Naive thymus-derived CD4-positive, alpha-beta T cell (primary cell): ENCODE measurements around the gene SCAMP2. TPM values are rescaled to one million over a fixed set of nuclear protein-coding genes. Genes with fewer than 3 reads are reported as not detected.

ENCODE experiments used
- ATAC-seq: fragments of 150-1000 bp; cut with Tn5 transposase; 2 replicates; pipeline ENCODE4 v1.10.0; 2021; ENCODE audit warnings: mild to moderate bottlenecking, moderate library complexity
- CTCF ChIA-PET: fragments of 350-600 bp; sonication (Branson Sonifier 250); formaldehyde crosslinking; loops from one replicate; lab custom pipeline; 2021; ENCODE audit warnings: antibody characterized with exemption; lab: Charles Lee
- POLR2A ChIA-PET: fragments of 350-600 bp; sonication (Branson Sonifier 250); formaldehyde crosslinking; loops from one replicate; lab custom pipeline; 2021; ENCODE audit warnings: antibody characterized with exemption, inconsistent platforms; lab: Charles Lee
- DNase-seq, 9 donors: peaks; one replicate each; pipeline versions ENCODE4 v3.0.0 to v3.0.0-alpha.2; 2020 to 2022; ENCODE audit warnings: mixed read lengths in 1 of 9
- H3K27ac ChIP-seq: one replicate; pipeline ENCODE4 v1.7.0; 2013; ENCODE audit warnings: mild to moderate bottlenecking, low read depth, low read length, moderate library complexity
- H3K27me3 ChIP-seq, 2 donors: one replicate each; pipeline ENCODE4 v1.7.0; 2013; ENCODE audit warnings: low read length in 2 of 2, mild to moderate bottlenecking in 2 of 2, moderate library complexity in 2 of 2; ENCODE audit not compliant: control insufficient read depth in 2 of 2, insufficient read depth in 2 of 2
- H3K36me3 ChIP-seq, 3 experiments: 1 replicate in 2 of 3; 2 replicates in 1 of 3; pipeline ENCODE4 v1.7.0; 2013; ENCODE audit warnings: low read length in 3 of 3, mild to moderate bottlenecking in 3 of 3, moderate library complexity in 1 of 3; ENCODE audit not compliant: insufficient read depth in 3 of 3, control insufficient read depth in 2 of 3
- H3K4me1 ChIP-seq, 2 donors: one replicate each; pipeline ENCODE4 v1.7.0; 2013; ENCODE audit warnings: low read length in 2 of 2, mild to moderate bottlenecking in 2 of 2, moderate library complexity in 1 of 2; ENCODE audit not compliant: control insufficient read depth in 2 of 2, insufficient read depth in 2 of 2
- H3K4me3 ChIP-seq: 2 replicates; pipeline ENCODE4 v1.7.0; 2013; ENCODE audit warnings: mild to moderate bottlenecking, low read length
- H3K9me3 ChIP-seq, 3 experiments: 1 replicate in 2 of 3; 2 replicates in 1 of 3; pipeline ENCODE4 v1.7.0; 2013; ENCODE audit warnings: low read length in 3 of 3; ENCODE audit not compliant: control insufficient read depth in 2 of 3
- H3K27ac Mint-ChIP-seq, 9 donors: one replicate each; pipeline ENCODE4 v1.8.0; 2020 to 2022; ENCODE audit warnings: mixed read lengths in 9 of 9, mild to moderate bottlenecking in 8 of 9, moderate library complexity in 5 of 9, inconsistent platforms in 2 of 9
- H3K27me3 Mint-ChIP-seq, 5 donors: one replicate each; pipeline ENCODE4 v1.8.0; 2021 to 2022; ENCODE audit warnings: mixed read lengths in 5 of 5, mild to moderate bottlenecking in 1 of 5
- H3K36me3 Mint-ChIP-seq, 5 donors: one replicate each; pipeline ENCODE4 v1.8.0; 2020 to 2022; ENCODE audit warnings: mixed read lengths in 5 of 5, mild to moderate bottlenecking in 3 of 5, inconsistent platforms in 1 of 5
- H3K4me1 Mint-ChIP-seq, 7 donors: one replicate each; pipeline ENCODE4 v1.8.0; 2020 to 2022; ENCODE audit warnings: mixed read lengths in 7 of 7, mild to moderate bottlenecking in 3 of 7, inconsistent platforms in 1 of 7
- H3K4me3 Mint-ChIP-seq, 10 donors: one replicate each; pipeline ENCODE4 v1.8.0; 2020 to 2022; ENCODE audit warnings: mild to moderate bottlenecking in 10 of 10, mixed read lengths in 10 of 10, moderate library complexity in 6 of 10, inconsistent platforms in 2 of 10
- H3K9me3 Mint-ChIP-seq, 11 donors: one replicate each; pipeline ENCODE4 v1.8.0; 2020 to 2022; ENCODE audit warnings: mixed read lengths in 11 of 11, mild to moderate bottlenecking in 4 of 11, inconsistent platforms in 1 of 11, moderate library complexity in 1 of 11
- intact Hi-C, 2 donors: fragments of 100-400 bp; cut with micrococcal nuclease; formaldehyde crosslinking; loops; one replicate each; pipeline ENCODE4 v1.15.1; 2023
- polyA plus RNA-seq, 2 donors: library from polyadenylated mRNA; unstranded; fragments of 300-500 nt; fragmentation: Illumina TruSeq; gene quantifications; one replicate each; pipeline ENCODE4 v1.2.3, GENCODE V29; 2021
- total RNA-seq, 6 experiments: library from RNA in 5 of 6; stranded (reverse) in 5 of 6; gene quantifications; 1 replicate in 5 of 6; 2 replicates in 1 of 6; pipeline ENCODE4 v1.2.3 and lab custom pipeline; 2021 to 2026

The SCAMP2 gene
- total and polyA plus RNA-seq, 7 experiments from 2014 or later = 78.9 to 141 (median 122) TPM

DNA sequence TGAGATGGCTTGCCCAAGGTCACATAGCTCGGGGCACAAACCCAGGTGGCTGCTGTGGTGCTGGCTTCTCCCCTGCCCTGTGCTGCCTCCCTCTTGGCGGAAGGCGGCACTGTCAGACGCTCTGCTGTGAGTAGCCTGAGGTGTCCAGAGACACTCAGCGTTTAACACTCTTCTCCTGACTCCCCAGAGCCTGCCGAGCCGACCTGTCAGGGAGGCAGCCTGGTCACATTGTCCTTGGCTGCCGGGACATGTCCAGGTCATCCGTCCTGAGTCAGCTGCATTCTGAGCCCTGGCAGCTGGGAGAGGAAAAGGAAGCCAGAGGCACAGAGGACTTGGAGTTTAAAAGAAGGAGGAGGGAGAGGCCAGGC is 55.8 kb downstream of the SCAMP2 start:
- Histone ChIP-seq H3K27me3 (no peaks in the 10 kb centered on the region), H3K4me1 (no peaks in the 10 kb centered on the region), H3K36me3 (no peaks in the 10 kb centered on the region), H3K4me3 (no peak overlapping the region), H3K27ac (no peak overlapping the region), H3K9me3 (no peaks in the 10 kb centered on the region)
- Mint-ChIP-seq H3K4me3 (no peak overlapping the region), H3K9me3 (no peaks in the 10 kb centered on the region), H3K27me3 (peaks cover 0 to 3% (median 0%) of the 10 kb centered on the region in 5 donors), H3K36me3 (no peaks in the 10 kb centered on the region), H3K4me1 (peaks cover 0 to 17% (median 0%) of the 10 kb centered on the region in 7 donors), H3K27ac (no peak overlapping the region)
- DNase-seq (no peak), ATAC-seq (no peak)
- intact Hi-C loops = no loop called here
- ChIA-PET POLR2A (no interaction called here), CTCF (no interaction called here)

DNA sequence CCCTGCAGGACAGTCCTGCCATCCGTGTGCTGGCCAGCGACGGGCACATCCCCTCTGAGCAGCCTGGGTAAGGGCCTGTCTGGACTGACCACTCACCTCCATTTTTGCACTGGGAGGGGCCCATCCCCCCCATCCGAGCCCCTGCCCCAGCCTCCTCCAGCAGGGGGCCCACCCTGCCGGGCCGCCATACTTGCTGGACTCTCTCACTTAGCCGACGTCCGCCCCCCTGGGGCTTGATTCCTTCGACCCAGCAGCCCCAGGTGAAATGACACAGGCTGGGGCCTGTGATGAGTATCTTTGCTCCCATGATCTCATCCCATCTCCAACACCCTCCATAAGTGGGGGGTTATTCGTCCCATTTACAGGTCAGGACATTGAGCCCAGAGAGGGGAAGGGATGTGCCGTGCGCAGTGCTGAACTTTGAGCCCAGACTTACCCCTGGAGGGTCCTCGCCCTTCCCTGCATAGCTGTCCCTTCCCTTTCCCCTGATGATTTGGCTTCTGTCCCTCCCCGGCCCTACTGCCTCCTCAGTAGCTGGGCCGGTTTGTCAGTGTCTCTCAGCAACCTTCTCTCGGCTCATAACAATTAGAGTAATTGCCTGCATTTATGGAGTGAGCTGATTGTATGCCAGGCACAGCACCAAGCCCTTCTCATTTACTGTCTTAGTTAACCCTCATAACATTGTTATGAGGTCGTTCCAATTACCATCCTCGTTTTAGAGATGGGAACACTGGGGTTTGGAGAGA is 56.4 kb downstream of the SCAMP2 start:
- Histone ChIP-seq H3K27me3 (no peaks in the 10 kb centered on the region), H3K36me3 (no peaks in the 10 kb centered on the region), H3K4me3 (no peak overlapping the region), H3K4me1 (no peaks in the 10 kb centered on the region), H3K9me3 (no peaks in the 10 kb centered on the region), H3K27ac (no peak overlapping the region)
- ATAC-seq (no peak), DNase-seq (no peak)
- Mint-ChIP-seq H3K27me3 (peaks cover 0 to 3% (median 0%) of the 10 kb centered on the region in 5 donors), H3K9me3 (no peaks in the 10 kb centered on the region), H3K4me3 (no peak overlapping the region), H3K27ac (peak overlapping the region in 1 of 9 donors; percentile 62), H3K36me3 (no peaks in the 10 kb centered on the region), H3K4me1 (peaks cover 0 to 17% (median 0%) of the 10 kb centered on the region in 7 donors)
- ChIA-PET CTCF (interaction anchor here (2.4 kb wide), 1 partner anchor 48 kb away, joined by 8 read pairs; no protein-coding TSS in a partner anchor), POLR2A (no interaction called here)
- intact Hi-C loops = no loop called here

DNA sequence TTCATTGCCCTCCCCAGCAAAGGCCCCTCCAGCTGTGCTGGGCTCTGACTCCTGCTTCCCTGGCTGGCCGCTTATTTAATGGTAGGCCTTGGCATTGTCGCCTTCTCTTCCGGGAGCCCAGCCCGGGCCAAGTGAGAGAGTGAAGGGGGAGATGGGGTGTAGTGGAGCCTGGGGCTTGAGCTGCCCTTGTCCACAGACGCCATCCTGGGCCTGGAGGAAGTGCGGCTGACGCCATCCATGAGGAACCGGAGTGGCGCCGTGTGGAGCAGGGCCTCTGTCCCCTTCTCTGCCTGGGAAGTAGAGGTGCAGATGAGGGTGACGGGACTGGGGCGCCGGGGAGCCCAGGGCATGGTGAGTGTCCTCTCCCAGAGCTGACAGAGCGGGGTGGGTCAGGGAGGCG is 57.2 kb downstream of the SCAMP2 start:
- DNase-seq (no peak), ATAC-seq (no peak)
- Histone ChIP-seq H3K4me1 (no peaks in the 10 kb centered on the region), H3K4me3 (no peak overlapping the region), H3K27ac (no peak overlapping the region), H3K9me3 (no peaks in the 10 kb centered on the region), H3K36me3 (no peaks in the 10 kb centered on the region), H3K27me3 (no peaks in the 10 kb centered on the region)
- Mint-ChIP-seq H3K27me3 (peaks cover 0 to 3% (median 0%) of the 10 kb centered on the region in 5 donors), H3K36me3 (no peaks in the 10 kb centered on the region), H3K4me1 (peaks cover 0 to 17% (median 0%) of the 10 kb centered on the region in 7 donors), H3K4me3 (no peak overlapping the region), H3K9me3 (no peaks in the 10 kb centered on the region), H3K27ac (no peak overlapping the region)
- intact Hi-C loops = no loop called here
- ChIA-PET POLR2A (interaction anchor here (0.8 to 0.9 kb wide), 3 partner anchors 10 to 86 kb away, joined by 3 read pairs; no protein-coding TSS in a partner anchor), CTCF (interaction anchor here (2.4 kb wide), 1 partner anchor 47 kb away, joined by 8 read pairs; no protein-coding TSS in a partner anchor)

DNA sequence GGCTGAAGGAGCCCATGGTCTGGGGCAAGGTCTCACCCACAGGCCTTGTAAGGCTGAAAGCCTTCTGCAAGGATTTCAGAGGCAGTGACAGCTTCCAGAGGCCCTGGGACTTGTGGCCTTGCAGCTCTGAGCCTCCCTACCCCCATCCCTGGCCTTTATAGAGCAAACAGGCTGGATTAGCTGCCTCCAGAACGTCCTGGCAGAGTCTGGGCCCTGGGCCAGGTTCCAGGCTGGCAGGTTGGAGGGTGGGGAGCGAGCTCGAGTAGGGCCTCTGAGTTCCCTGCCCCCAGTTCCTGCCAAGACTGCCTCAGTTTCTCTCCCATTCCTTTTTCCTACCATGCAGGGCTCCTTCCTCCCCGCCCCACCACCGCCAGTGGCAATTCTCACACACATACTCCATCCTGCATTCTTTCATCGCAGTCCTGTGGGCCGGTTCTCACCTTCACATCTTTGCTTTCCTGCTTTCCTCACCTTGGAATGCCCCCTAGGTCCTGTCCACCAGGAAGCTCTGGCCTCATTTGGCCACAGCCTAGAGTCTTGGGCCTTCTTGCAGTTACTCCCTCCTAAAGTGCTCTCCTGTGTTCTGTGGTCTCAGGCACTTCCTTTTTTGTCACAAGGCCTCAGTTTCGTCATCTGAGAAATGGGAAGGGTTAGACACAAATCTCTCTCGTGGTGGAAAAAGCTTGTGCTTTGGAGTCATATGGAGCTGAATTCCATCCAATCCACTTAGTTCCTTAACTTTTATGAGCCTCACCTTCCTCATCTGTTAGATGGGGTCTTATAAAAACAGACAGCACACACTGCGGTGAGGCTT is 57.8 kb downstream of the SCAMP2 start:
- H3K4me1 ChIP-seq = no peaks in the 10 kb centered on the region
- Mint-ChIP-seq H3K4me3 (no peak overlapping the region), H3K27me3 (peaks cover 0 to 3% (median 0%) of the 10 kb centered on the region in 5 donors), H3K9me3 (no peaks in the 10 kb centered on the region), H3K27ac (peak overlapping the region in 1 of 9 donors; percentile 48), H3K4me1 (peaks cover 0 to 17% (median 0%) of the 10 kb centered on the region in 7 donors), H3K36me3 (no peaks in the 10 kb centered on the region)
- ATAC-seq (no peak), DNase-seq (no peak)
- no peak overlapping the region for H3K27ac ChIP-seq
- intact Hi-C loops = no loop called here
- no peak overlapping the region for H3K4me3 ChIP-seq
- POLR2A ChIA-PET = interaction anchor here (0.8 to 0.9 kb wide), 3 partner anchors 10 to 86 kb away, joined by 3 read pairs; no protein-coding TSS in a partner anchor
- H3K36me3 ChIP-seq = no peaks in the 10 kb centered on the region
- CTCF ChIA-PET = interaction anchor here (2.4 kb wide), 1 partner anchor 46 kb away, joined by 8 read pairs; no protein-coding TSS in a partner anchor
- H3K27me3 ChIP-seq = no peaks in the 10 kb centered on the region
- H3K9me3 ChIP-seq = no peaks in the 10 kb centered on the region

DNA sequence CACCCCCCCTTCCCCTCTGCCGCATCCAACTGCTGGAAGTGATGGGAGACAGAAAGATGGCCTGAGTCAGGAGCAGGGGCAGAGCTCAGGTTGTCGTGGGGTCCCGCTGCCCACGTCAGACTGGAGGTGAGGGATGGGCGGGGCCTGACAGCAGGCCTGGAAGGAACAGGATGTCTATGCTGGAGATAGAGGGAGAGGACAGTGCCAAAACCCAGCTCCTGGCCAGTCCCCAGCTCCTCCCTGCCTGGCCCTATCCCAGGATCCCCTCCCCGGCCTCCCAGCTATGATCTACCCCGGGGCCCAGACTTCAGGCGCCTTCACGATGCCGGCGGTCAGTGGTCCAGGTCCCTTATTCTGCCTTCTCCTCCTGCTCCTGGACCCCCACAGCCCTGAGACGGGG is 60.6 kb downstream of the SCAMP2 start, which contains the start of gene LMAN1L:
Gene LMAN1L, plus strand, starts transcription at position 303 of the 400 bp plus-strand sequence. Its CDS starts 20 bp downstream, at position 323.
- H3K27me3 Mint-ChIP-seq = no peaks in the 10 kb centered on the region
- H3K36me3 Mint-ChIP-seq = no peaks in the 10 kb centered on the region
- Histone ChIP-seq H3K4me1 (peaks cover 0 to 13% of the 10 kb centered on the region in 2 donors), H3K36me3 (no peaks in the 10 kb centered on the region), H3K4me3 (no peak within 1 kb of the TSS), H3K27ac (no peak within 1 kb of the TSS), H3K9me3 (no peaks in the 10 kb centered on the region), H3K27me3 (no peaks in the 10 kb centered on the region)
- no peak within 1 kb of the TSS for H3K4me3 Mint-ChIP-seq
- peaks cover 8 to 24% (median 18%) of the 10 kb centered on the region in 7 donors for H3K4me1 Mint-ChIP-seq
- intact Hi-C loops = no loop called here
- ChIA-PET CTCF (no interaction called here), POLR2A (interaction anchor here (0.5 kb wide), 1 partner anchor 32 kb away, joined by 3 read pairs; no protein-coding TSS in a partner anchor)
- H3K9me3 Mint-ChIP-seq = peaks cover 0 to 1% (median 0%) of the 10 kb centered on the region in 11 donors
- ATAC-seq (no peak), DNase-seq (no peak)
- H3K27ac Mint-ChIP-seq = peak within 1 kb of the TSS in 5 of 9 donors; percentile 3 to 68 (median 28)

DNA sequence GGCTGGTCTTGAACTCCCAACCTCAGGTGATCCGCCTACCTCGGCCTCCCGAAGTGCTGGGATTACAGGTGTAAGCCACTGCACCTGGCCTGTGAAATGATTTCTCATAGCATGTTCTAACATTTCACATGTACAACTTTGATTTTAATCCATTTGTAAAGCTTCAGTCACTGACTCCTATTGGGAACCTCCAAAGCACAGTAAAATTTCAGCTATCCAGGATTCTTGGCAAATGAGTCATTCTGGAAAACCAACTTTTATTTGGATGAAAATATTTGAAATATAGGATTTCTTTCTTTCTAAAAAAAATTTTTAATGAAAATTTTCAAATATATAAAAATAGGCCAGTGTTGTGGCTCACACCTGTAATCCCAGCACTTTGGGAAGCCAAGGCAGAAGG is 63.2 kb downstream of the SCAMP2 start:
- H3K4me3 Mint-ChIP-seq = no peak overlapping the region
- H3K9me3 ChIP-seq = no peaks in the 10 kb centered on the region
- peaks cover 0 to 21% of the 10 kb centered on the region in 2 donors for H3K4me1 ChIP-seq
- no peak overlapping the region for H3K4me3 ChIP-seq
- no peaks in the 10 kb centered on the region for H3K27me3 ChIP-seq
- peak overlapping the region in 4 of 9 donors; percentile 51 to 92 (median 88) for H3K27ac Mint-ChIP-seq
- no peaks in the 10 kb centered on the region for H3K27me3 Mint-ChIP-seq
- H3K27ac ChIP-seq = no peak overlapping the region
- peaks cover 0 to 2% (median 0%) of the 10 kb centered on the region in 5 donors for H3K36me3 Mint-ChIP-seq
- CTCF ChIA-PET = interaction anchor here (0.7 to 26.1 kb wide), 3 partner anchors 9 to 34 kb away, joined by 3 to 1110 read pairs (median 3); partner anchors contain the start of gene CSK
- ATAC-seq (no peak), DNase-seq (no peak)
- H3K9me3 Mint-ChIP-seq = peaks cover 0 to 2% (median 0%) of the 10 kb centered on the region in 11 donors
- H3K4me1 Mint-ChIP-seq = peaks cover 14 to 36% (median 30%) of the 10 kb centered on the region in 7 donors
- POLR2A ChIA-PET = interaction anchor here (0.7 to 28.9 kb wide), 4 partner anchors 15 to 212 kb away, joined by 3 to 1077 read pairs (median 4); partner anchors contain the start of gene CSK
- no peaks in the 10 kb centered on the region for H3K36me3 ChIP-seq
- intact Hi-C loops = no loop called here
